GM13976 (cell line): Measurements from ENCODE around the gene PDCD4.

Experiments
- DNase-seq: peaks from one replicate; pipeline ENCODE4 v3.0.0; 2012; ENCODE audit warnings: low spot score
- in situ Hi-C: fragments of 300-500 bp; cut with MboI; formaldehyde crosslinking; loops from one replicate; pipeline ENCODE4 v1.12.0; 2022; ENCODE audit warnings: low sequenced_read_pairs, mixed read lengths, inconsistent platforms; ENCODE audit not compliant: unreplicated experiment
- TF ChIP-seq, protein P1 (sequence below): IDR thresholded peaks from 2 replicates; pipeline ENCODE4 v1.5.1; 2012; ENCODE audit warnings: borderline replicate concordance, mild to moderate bottlenecking; ENCODE audit not compliant: insufficient read depth; ENCODE audit errors: extremely low read depth, missing control alignments, control extremely low read depth

PDCD4 gene

DNA sequence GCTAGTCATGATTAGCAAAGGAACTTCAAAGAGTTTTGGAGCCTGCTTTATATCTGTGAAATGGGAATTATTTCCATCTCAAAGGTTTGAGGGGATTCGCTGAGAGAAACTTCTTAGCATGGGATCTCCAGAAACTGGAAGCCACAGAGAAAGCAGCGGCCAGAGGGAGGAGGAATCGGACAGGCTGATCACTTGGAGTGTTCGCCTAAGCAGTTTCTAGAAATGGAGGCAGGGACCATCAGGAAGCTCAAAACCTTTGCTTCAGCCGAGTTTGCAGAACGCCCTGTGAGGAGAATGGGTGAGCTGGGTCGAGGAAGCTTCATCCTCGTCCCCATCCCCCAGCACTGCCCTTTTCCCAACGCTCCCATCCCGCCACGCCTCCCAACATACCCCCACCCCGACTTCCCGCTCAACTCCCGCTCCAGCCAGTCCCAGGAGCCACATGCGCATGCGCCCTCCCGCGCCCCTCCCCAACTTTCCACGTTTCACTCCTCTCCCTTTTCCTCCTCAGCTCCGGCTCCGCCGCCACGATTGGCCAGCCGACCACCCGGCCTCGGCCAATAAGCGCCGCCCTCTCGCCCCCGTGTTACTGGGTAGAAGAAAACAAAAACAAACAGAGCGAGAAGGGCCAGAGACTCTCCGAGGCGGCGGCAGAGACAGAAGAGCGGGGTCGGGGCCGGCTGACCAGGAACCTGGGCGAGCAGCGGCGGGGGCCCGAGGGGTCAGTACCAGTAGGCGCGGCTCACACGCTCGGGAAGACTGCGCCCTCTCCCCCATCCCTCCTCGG is at the start of gene PDCD4:
PDCD4 (plus strand) TSS at position 631 of the 787 bp plus-strand sequence. CDS start 4,100 bp downstream, outside the sequence.
- peak; percentile 90 for DNase-seq
- TF ChIP-seq, protein P1, sequence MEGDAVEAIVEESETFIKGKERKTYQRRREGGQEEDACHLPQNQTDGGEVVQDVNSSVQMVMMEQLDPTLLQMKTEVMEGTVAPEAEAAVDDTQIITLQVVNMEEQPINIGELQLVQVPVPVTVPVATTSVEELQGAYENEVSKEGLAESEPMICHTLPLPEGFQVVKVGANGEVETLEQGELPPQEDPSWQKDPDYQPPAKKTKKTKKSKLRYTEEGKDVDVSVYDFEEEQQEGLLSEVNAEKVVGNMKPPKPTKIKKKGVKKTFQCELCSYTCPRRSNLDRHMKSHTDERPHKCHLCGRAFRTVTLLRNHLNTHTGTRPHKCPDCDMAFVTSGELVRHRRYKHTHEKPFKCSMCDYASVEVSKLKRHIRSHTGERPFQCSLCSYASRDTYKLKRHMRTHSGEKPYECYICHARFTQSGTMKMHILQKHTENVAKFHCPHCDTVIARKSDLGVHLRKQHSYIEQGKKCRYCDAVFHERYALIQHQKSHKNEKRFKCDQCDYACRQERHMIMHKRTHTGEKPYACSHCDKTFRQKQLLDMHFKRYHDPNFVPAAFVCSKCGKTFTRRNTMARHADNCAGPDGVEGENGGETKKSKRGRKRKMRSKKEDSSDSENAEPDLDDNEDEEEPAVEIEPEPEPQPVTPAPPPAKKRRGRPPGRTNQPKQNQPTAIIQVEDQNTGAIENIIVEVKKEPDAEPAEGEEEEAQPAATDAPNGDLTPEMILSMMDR: no peak
- in situ Hi-C loops: no loop called here

- TF ChIP-seq, protein P1: no peak
- no peak for DNase-seq
- in situ Hi-C loops: no loop called here
Measured at GRCh38 chr10:110822035-110822711, 49.6 kb upstream of the PDCD4 start.

- TF ChIP-seq, protein P1: no peak
- DNase-seq: no peak
- in situ Hi-C loops: no loop called here
Measured at GRCh38 chr10:110822712-110823311, 48.9 kb upstream of the PDCD4 start.

DNA sequence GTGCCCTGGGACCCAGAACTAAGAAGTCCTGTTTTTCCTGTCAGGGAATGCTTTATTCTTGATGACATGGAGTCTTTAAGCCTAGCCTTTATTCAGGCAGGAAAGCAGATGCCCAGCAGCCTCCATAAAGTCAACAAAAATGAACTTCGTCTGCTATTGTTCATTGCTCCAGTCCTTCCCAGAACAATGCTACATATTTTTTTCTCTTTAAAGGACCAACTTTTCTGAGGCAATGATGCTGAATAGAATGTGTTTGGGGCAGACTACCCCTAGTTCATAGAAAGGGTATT is 47.6 kb upstream of the PDCD4 start:
- in situ Hi-C loops: no loop called here
- no peak for DNase-seq
- TF ChIP-seq, protein P1: no peak

GRCh38 chr10:110824660-110825059 is 47.1 kb upstream of the PDCD4 start:
- in situ Hi-C loops: no loop called here
- DNase-seq: no peak
- TF ChIP-seq, protein P1: no peak

GRCh38 chr10:110825508-110825907 is 46.2 kb upstream of the PDCD4 start:
- no peak for DNase-seq
- in situ Hi-C loops: no loop called here

More at GRCh38 chr10:110825508-110825907, 46.2 kb upstream of the PDCD4 start:
- TF ChIP-seq, protein P1: no peak
